Choroid plexus epithelial cell (primary cell): ENCODE results near the gene GSDME.

ENCODE experiments used
- DNase-seq: peaks from one replicate; pipeline ENCODE4 v3.0.0-alpha.2; 2010; ENCODE audit warnings: low read depth
- H3K4me3 ChIP-seq: 2 replicates; pipeline ENCODE4 v1.5.1; 2011; ENCODE audit warnings: low read depth, mild to moderate bottlenecking, control low read depth, low read length, moderate library complexity
- CTCF ChIP-seq: conservative IDR thresholded peaks from 2 replicates; pipeline ENCODE4 v1.5.1; 2011; ENCODE audit warnings: low read depth, mild to moderate bottlenecking, control low read depth, inconsistent platforms, low read length, moderate library complexity

Gene GSDME

GRCh38 chr7:24757353-24758275, at the start of gene GSDME:
Gene GSDME, minus strand, starts transcription at chr7:24757464. Its CDS starts 7,690 bp downstream, at chr7:24749774.
- peak; percentile 48 for DNase-seq
- TF ChIP-seq CTCF, result no peak
- H3K4me3 ChIP-seq, result peak within 1 kb of the TSS; percentile 75

GRCh38 chr7:24802300-24802699, 45.0 kb upstream of the GSDME start:
- H3K4me3 ChIP-seq, result no peak overlapping the region
- no peak for TF ChIP-seq CTCF
- no peak for DNase-seq

- no peak for DNase-seq
- no peak for TF ChIP-seq CTCF
- H3K4me3 ChIP-seq, result no peak overlapping the region
Observed at GRCh38 chr7:24801883-24802282, 44.6 kb upstream of the GSDME start.

- TF ChIP-seq CTCF, result no peak
- H3K4me3 ChIP-seq, result no peak overlapping the region
- no peak for DNase-seq
Observed at GRCh38 chr7:24800667-24801066, 43.4 kb upstream of the GSDME start.

- DNase-seq, result no peak
- TF ChIP-seq CTCF, result no peak
- H3K4me3 ChIP-seq, result no peak overlapping the region
Observed at GRCh38 chr7:24800073-24800472, 42.8 kb upstream of the GSDME start.

GRCh38 chr7:24799506-24799905, 42.2 kb upstream of the GSDME start:
- H3K4me3 ChIP-seq, result no peak overlapping the region
- no peak for TF ChIP-seq CTCF

GRCh38 chr7:24798261-24798660, 41.0 kb upstream of the GSDME start:
- no peak for DNase-seq
- no peak for TF ChIP-seq CTCF
- no peak overlapping the region for H3K4me3 ChIP-seq

More at GRCh38 chr7:24799506-24799905, 42.2 kb upstream of the GSDME start:
- no peak for DNase-seq
